Measurements from ENCODE around the gene CHAC2.

GRCh38 chr2:53739032-53739431, 28.6 kb upstream of the CHAC2 start:
- no peak for TF ChIP-seq ZNF589 (CRISPR knock-in tag; conservative IDR thresholded peaks at IDR 0.05)
- no peak for TF ChIP-seq ZBTB7A (CRISPR knock-in tag; IDR thresholded peaks at IDR 0.05)
